ENCODE measurements around the gene SPIRE2. TPM values are rescaled to one million over a fixed set of nuclear protein-coding genes. Genes with fewer than 3 reads are reported as not detected.

SPIRE2 gene
- total RNA-seq, 3 donors from 2014 or later (not counting 1 experiment from before 2014, with no cell fraction given): 4.5 to 8.7 (median 6.5) TPM

- peaks cover 2% of the 10 kb centered on the region for H3K36me3 ChIP-seq (ENCODE audit: control insufficient read depth, insufficient read depth, low read length)
- WGBS (ENCODE audit: insufficient coverage): 98% methylated on average over 21 of the region's 21 CpGs
- no peak for DNase-seq
- Mint-ChIP-seq H3K4me3 (no peak overlapping the region), H3K9me3 (no peaks in the 10 kb centered on the region), H3K36me3 (no peaks in the 10 kb centered on the region), H3K27me3 (ENCODE audit: low read depth in 2 of 2) (no peaks in the 10 kb centered on the region), H3K27ac (no peak overlapping the region), H3K4me1 (peaks cover 14% of the 10 kb centered on the region in 2 donors)
- no peaks in the 10 kb centered on the region for H3K27me3 ChIP-seq (ENCODE audit: control insufficient read depth, insufficient read depth, low read length)
- H3K4me3 ChIP-seq (ENCODE audit: low read length): no peak overlapping the region
- H3K27ac ChIP-seq (ENCODE audit: low read length): no peak overlapping the region
- no peaks in the 10 kb centered on the region for H3K9me3 ChIP-seq (ENCODE audit: control insufficient read depth, insufficient read depth, low read length)
- TF ChIP-seq CTCF (IDR thresholded peaks at IDR 0.05): no peak
- no peak for ATAC-seq
- H3K4me1 ChIP-seq (ENCODE audit: control insufficient read depth, insufficient read depth, low read length): peaks cover 32% of the 10 kb centered on the region
- intact Hi-C loops (cut with micrococcal nuclease): no loop called here
Observed at GRCh38 chr16:89786474-89787364, 41.6 kb upstream of the SPIRE2 start.

GRCh38 chr16:89787365-89787805, 40.9 kb upstream of the SPIRE2 start:
- Histone ChIP-seq H3K36me3 (ENCODE audit: control insufficient read depth, insufficient read depth, low read length) (peaks cover 2% of the 10 kb centered on the region), H3K4me3 (ENCODE audit: low read length) (no peak overlapping the region), H3K27ac (ENCODE audit: low read length) (no peak overlapping the region), H3K9me3 (ENCODE audit: control insufficient read depth, insufficient read depth, low read length) (no peaks in the 10 kb centered on the region), H3K4me1 (ENCODE audit: control insufficient read depth, insufficient read depth, low read length) (peaks cover 32% of the 10 kb centered on the region), H3K27me3 (ENCODE audit: control insufficient read depth, insufficient read depth, low read length) (no peaks in the 10 kb centered on the region)
- Mint-ChIP-seq H3K4me1 (peaks cover 18% of the 10 kb centered on the region in 2 donors), H3K9me3 (no peaks in the 10 kb centered on the region), H3K4me3 (no peak overlapping the region), H3K36me3 (no peaks in the 10 kb centered on the region), H3K27ac (no peak overlapping the region), H3K27me3 (ENCODE audit: low read depth in 2 of 2) (no peaks in the 10 kb centered on the region)
- intact Hi-C loops (cut with micrococcal nuclease): no loop called here
- WGBS (ENCODE audit: insufficient coverage): 98% methylated on average over 7 of the region's 9 CpGs
- no peak for DNase-seq
- no peak for ATAC-seq
- no peak for TF ChIP-seq CTCF (IDR thresholded peaks at IDR 0.05)

- H3K36me3 Mint-ChIP-seq: no peaks in the 10 kb centered on the region
- intact Hi-C loops (cut with micrococcal nuclease): no loop called here
- Histone ChIP-seq H3K4me1 (ENCODE audit: control insufficient read depth, insufficient read depth, low read length) (peaks cover 8% of the 10 kb centered on the region), H3K36me3 (ENCODE audit: control insufficient read depth, insufficient read depth, low read length) (peaks cover 2% of the 10 kb centered on the region), H3K4me3 (ENCODE audit: low read length) (no peak overlapping the region), H3K27me3 (ENCODE audit: control insufficient read depth, insufficient read depth, low read length) (no peaks in the 10 kb centered on the region), H3K27ac (ENCODE audit: low read length) (no peak overlapping the region), H3K9me3 (ENCODE audit: control insufficient read depth, insufficient read depth, low read length) (no peaks in the 10 kb centered on the region)
- H3K9me3 Mint-ChIP-seq: no peaks in the 10 kb centered on the region
- DNase-seq (no peak), ATAC-seq (no peak)
- 98% methylated on average over 16 of the region's 16 CpGs for WGBS (ENCODE audit: insufficient coverage)
- H3K4me3 Mint-ChIP-seq: no peak overlapping the region
- no peak overlapping the region for H3K27ac Mint-ChIP-seq
- no peak for TF ChIP-seq CTCF (IDR thresholded peaks at IDR 0.05)
- peaks cover 11 to 13% of the 10 kb centered on the region in 2 donors for H3K4me1 Mint-ChIP-seq
- no peaks in the 10 kb centered on the region for H3K27me3 Mint-ChIP-seq (ENCODE audit: low read depth in 2 of 2)
Observed at GRCh38 chr16:89791278-89791995, 36.8 kb upstream of the SPIRE2 start.
